KBM-7 (cell line): ENCODE data around the gene SEMA5B.

Source experiments
- DNase-seq: peaks from one replicate; pipeline ENCODE4 v3.0.0-alpha.2; 2015
- in situ Hi-C: fragments of 300-500 bp; cut with MboI; formaldehyde crosslinking; loops from 2 replicates; pipeline ENCODE4 v1.14.3; 2020; ENCODE audit warnings: low sequenced_read_pairs, low pct_unique_long_range_greater_than_20kb, mixed read lengths

SEMA5B gene

GRCh38 chr3:123004201-123004918, 23.2 kb downstream of the SEMA5B start:
- DNase-seq, result no peak
- in situ Hi-C loops, result no loop called here

- in situ Hi-C loops, result no loop called here
- DNase-seq, result no peak
These were observed 24.6 kb downstream of the SEMA5B start for GRCh38 chr3:123002749-123003497.

- in situ Hi-C loops, result no loop called here
These were observed 25.3 kb downstream of the SEMA5B start for GRCh38 chr3:123002100-123002748.

GRCh38 chr3:122998856-122999255, 28.7 kb downstream of the SEMA5B start:
- in situ Hi-C loops, result no loop called here
- no peak for DNase-seq

More at GRCh38 chr3:123002100-123002748, 25.3 kb downstream of the SEMA5B start:
- no peak for DNase-seq

- no peak for DNase-seq
- in situ Hi-C loops, result no loop called here
These were observed 29.4 kb downstream of the SEMA5B start for GRCh38 chr3:122998206-122998605.

- in situ Hi-C loops, result no loop called here
These were observed 31.5 kb downstream of the SEMA5B start for GRCh38 chr3:122996038-122996580.

GRCh38 chr3:122994954-122995353, 32.6 kb downstream of the SEMA5B start:
- no peak for DNase-seq
- in situ Hi-C loops, result no loop called here

More at GRCh38 chr3:122996038-122996580, 31.5 kb downstream of the SEMA5B start:
- no peak for DNase-seq

- no peak for DNase-seq
These were observed 34.2 kb downstream of the SEMA5B start for GRCh38 chr3:122993124-122993978.

GRCh38 chr3:122992676-122993075, 34.9 kb downstream of the SEMA5B start:
- no peak for DNase-seq
- in situ Hi-C loops, result no loop called here

More at GRCh38 chr3:122993124-122993978, 34.2 kb downstream of the SEMA5B start:
- in situ Hi-C loops, result no loop called here

GRCh38 chr3:122992133-122992532, 35.4 kb downstream of the SEMA5B start:
- in situ Hi-C loops, result no loop called here
- no peak for DNase-seq

GRCh38 chr3:122991236-122991985, 36.2 kb downstream of the SEMA5B start:
- in situ Hi-C loops, result no loop called here

GRCh38 chr3:122989856-122990575, 37.5 kb downstream of the SEMA5B start:
- in situ Hi-C loops, result no loop called here
- no peak for DNase-seq

More at GRCh38 chr3:122991236-122991985, 36.2 kb downstream of the SEMA5B start:
- DNase-seq, result no peak

GRCh38 chr3:122988508-122988907, 39.1 kb downstream of the SEMA5B start:
- DNase-seq, result no peak
- in situ Hi-C loops, result no loop called here

- DNase-seq, result peak; percentile 8
- in situ Hi-C loops, result no loop called here
These were observed 39.7 kb downstream of the SEMA5B start for GRCh38 chr3:122987736-122988319.

- in situ Hi-C loops, result no loop called here
- no peak for DNase-seq
These were observed 40.3 kb downstream of the SEMA5B start for GRCh38 chr3:122987231-122987630.

- no peak for DNase-seq
- in situ Hi-C loops, result no loop called here
These were observed 40.8 kb downstream of the SEMA5B start for GRCh38 chr3:122986693-122987179.

GRCh38 chr3:122985539-122985938, 42.0 kb downstream of the SEMA5B start:
- in situ Hi-C loops, result no loop called here
- no peak for DNase-seq
